ENCODE results near the gene TTC9. TPM values are rescaled to one million over a fixed set of nuclear protein-coding genes. Genes with fewer than 3 reads are reported as not detected.

TTC9 gene
- total and polyA plus RNA-seq, 7 experiments from 2014 or later: 10.1 to 35.5 (median 14.0) TPM

DNA sequence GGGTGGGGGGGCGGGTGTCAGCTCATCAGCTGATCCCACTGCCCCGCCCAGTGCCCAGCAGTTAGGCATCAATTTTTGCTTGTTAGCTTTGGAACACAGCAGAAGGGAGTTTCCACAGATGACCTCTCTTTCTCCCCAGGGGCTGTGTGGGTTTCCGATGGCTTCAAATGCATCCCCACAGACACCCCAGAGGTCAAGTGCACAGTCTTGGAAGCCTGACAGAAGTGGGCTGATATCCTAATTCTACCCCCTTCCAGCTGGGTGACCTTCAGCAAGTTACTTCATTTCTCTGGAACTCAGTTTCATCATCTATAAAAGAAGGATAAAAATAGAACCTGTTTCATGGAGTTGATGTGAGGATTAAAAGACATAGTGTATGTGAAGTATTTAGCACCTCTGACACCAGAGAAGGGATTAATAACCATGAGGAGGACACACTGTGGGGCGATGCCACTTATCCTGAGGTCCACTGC, 22.0 kb downstream of the TTC9 start:
- H3K4me1 Mint-ChIP-seq: peaks cover 63 to 96% (median 85%) of the 10 kb centered on the region in 7 donors
- no peak overlapping the region for H3K4me3 ChIP-seq (ENCODE audit: low read length)
- H3K36me3 ChIP-seq (ENCODE audit: control insufficient read depth in 2 of 3, insufficient read depth in 3 of 3, low read length in 3 of 3): peaks cover 0 to 15% (median 5%) of the 10 kb centered on the region in 3 experiments
- H3K4me1 ChIP-seq (ENCODE audit: control insufficient read depth in 2 of 2, insufficient read depth in 2 of 2, low read length in 2 of 2): peaks cover 34 to 83% of the 10 kb centered on the region in 2 donors
- intact Hi-C loops (cut with micrococcal nuclease): no loop called here
- no peaks in the 10 kb centered on the region for H3K27me3 Mint-ChIP-seq
- peak overlapping the region in 1 of 10 donors; percentile 64 for H3K4me3 Mint-ChIP-seq
- DNase-seq (no peak), ATAC-seq (no peak)
- POLR2A ChIA-PET: interaction anchor here (1.2 to 13.4 kb wide), 3 partner anchors 9 to 19 kb away, joined by 4 to 313 read pairs (median 11); partner anchors contain the start of gene TTC9
- H3K27ac Mint-ChIP-seq: peak overlapping the region in 7 of 9 donors; percentile 38 to 96 (median 84)
- no peak overlapping the region for H3K27ac ChIP-seq (ENCODE audit: low read depth, low read length)
- no peaks in the 10 kb centered on the region for H3K9me3 ChIP-seq (ENCODE audit: control insufficient read depth in 2 of 3, low read length in 3 of 3)
- peaks cover 0 to 1% (median 0%) of the 10 kb centered on the region in 11 donors for H3K9me3 Mint-ChIP-seq
- peaks cover 0 to 33% (median 30%) of the 10 kb centered on the region in 5 donors for H3K36me3 Mint-ChIP-seq
- no peaks in the 10 kb centered on the region for H3K27me3 ChIP-seq (ENCODE audit: control insufficient read depth in 2 of 2, insufficient read depth in 2 of 2, low read length in 2 of 2)
- CTCF ChIA-PET: interaction anchor here (0.5 to 1.1 kb wide), 3 partner anchors 17 to 41 kb away, joined by 3 to 5 read pairs (median 3); no protein-coding TSS in a partner anchor

- ChIA-PET CTCF (interaction anchor here (0.6 to 1.0 kb wide), 2 partner anchors 34 to 289 kb away, joined by 3 read pairs; no protein-coding TSS in a partner anchor), POLR2A (interaction anchor here (1.4 to 1.8 kb wide), 2 partner anchors 10 to 12 kb away, joined by 4 to 5 read pairs; no protein-coding TSS in a partner anchor)
- Mint-ChIP-seq H3K4me1 (peaks cover 57 to 88% (median 73%) of the 10 kb centered on the region in 7 donors), H3K4me3 (peak overlapping the region in 8 of 10 donors; percentile 18 to 77 (median 62)), H3K36me3 (peaks cover 0 to 33% (median 30%) of the 10 kb centered on the region in 5 donors), H3K9me3 (no peaks in the 10 kb centered on the region), H3K27me3 (no peaks in the 10 kb centered on the region), H3K27ac (peak overlapping the region; percentile 73 to 96 (median 87))
- DNase-seq (no peak), ATAC-seq (no peak)
- H3K36me3 ChIP-seq (ENCODE audit: control insufficient read depth in 2 of 3, insufficient read depth in 3 of 3, low read length in 3 of 3): peaks cover 3 to 22% (median 5%) of the 10 kb centered on the region in 3 experiments
- no peak overlapping the region for H3K4me3 ChIP-seq (ENCODE audit: low read length)
- H3K4me1 ChIP-seq (ENCODE audit: control insufficient read depth in 2 of 2, insufficient read depth in 2 of 2, low read length in 2 of 2): peaks cover 23 to 74% of the 10 kb centered on the region in 2 donors
- peak overlapping the region; percentile 62 for H3K27ac ChIP-seq (ENCODE audit: low read depth, low read length)
- H3K27me3 ChIP-seq (ENCODE audit: control insufficient read depth in 2 of 2, insufficient read depth in 2 of 2, low read length in 2 of 2): no peaks in the 10 kb centered on the region
- H3K9me3 ChIP-seq (ENCODE audit: control insufficient read depth in 2 of 3, low read length in 3 of 3): no peaks in the 10 kb centered on the region
- intact Hi-C loops (cut with micrococcal nuclease): no loop called here
Observed at GRCh38 chr14:70664698-70665447, 23.2 kb downstream of the TTC9 start.

DNA sequence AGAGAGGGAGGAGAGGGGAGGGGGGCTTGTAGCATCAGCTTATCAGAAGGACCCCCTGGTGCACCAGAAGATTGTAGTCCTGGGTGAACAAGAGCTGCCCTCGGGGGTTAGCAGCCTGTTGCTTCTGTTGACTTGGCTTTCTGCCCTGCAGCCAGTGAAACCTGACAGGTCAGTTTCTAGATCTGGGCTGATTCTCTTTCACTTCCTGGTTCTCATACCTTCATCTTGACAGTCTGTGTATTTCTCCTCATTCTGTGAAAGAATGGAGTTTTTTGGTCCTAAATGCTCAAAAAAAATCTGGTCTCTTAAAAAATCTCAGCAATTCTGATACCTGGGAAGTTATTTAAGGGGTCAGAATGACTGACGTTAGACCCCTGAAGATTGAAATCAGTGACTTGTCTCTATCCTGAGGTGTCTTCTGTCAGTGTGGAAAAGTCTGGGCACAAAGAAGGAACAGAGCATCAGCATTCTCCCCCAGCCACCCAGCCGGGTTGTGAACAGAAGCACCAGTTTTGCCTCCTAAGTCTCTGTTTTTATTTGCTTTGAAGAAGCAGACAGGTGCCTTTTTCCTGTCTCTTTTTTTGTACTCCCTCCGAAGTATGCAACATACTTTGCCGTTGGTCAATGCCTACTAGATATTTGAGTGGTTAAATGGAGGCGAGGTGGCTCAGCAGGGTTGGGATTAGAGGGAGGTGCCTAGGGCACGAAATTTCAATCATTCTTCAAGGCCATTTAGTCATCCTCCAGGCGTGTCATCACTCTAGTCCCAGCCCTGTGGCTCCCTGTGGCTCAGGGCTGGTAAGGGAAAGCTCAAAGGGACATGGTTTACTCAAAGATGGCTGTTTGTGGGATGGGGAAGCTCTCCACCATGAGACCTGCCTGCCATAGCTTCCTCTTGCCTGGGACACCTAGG, 24.0 kb downstream of the TTC9 start:
- no peaks in the 10 kb centered on the region for H3K27me3 Mint-ChIP-seq
- no peaks in the 10 kb centered on the region for H3K27me3 ChIP-seq (ENCODE audit: control insufficient read depth in 2 of 2, insufficient read depth in 2 of 2, low read length in 2 of 2)
- no peaks in the 10 kb centered on the region for H3K9me3 ChIP-seq (ENCODE audit: control insufficient read depth in 2 of 3, low read length in 3 of 3)
- H3K4me1 Mint-ChIP-seq: peaks cover 50 to 80% (median 65%) of the 10 kb centered on the region in 7 donors
- H3K36me3 Mint-ChIP-seq: peaks cover 0 to 33% (median 30%) of the 10 kb centered on the region in 5 donors
- H3K9me3 Mint-ChIP-seq: no peaks in the 10 kb centered on the region
- ATAC-seq (no peak), DNase-seq (no peak)
- peaks cover 16 to 66% of the 10 kb centered on the region in 2 donors for H3K4me1 ChIP-seq (ENCODE audit: control insufficient read depth in 2 of 2, insufficient read depth in 2 of 2, low read length in 2 of 2)
- H3K27ac ChIP-seq (ENCODE audit: low read depth, low read length): peak overlapping the region; percentile 62
- peak overlapping the region; percentile 65 to 96 (median 90) for H3K27ac Mint-ChIP-seq
- CTCF ChIA-PET: interaction anchor here (0.6 to 1.1 kb wide), 4 partner anchors 25 to 288 kb away, joined by 3 to 5 read pairs (median 3); no protein-coding TSS in a partner anchor
- H3K4me3 Mint-ChIP-seq: peak overlapping the region; percentile 28 to 77 (median 66)
- H3K36me3 ChIP-seq (ENCODE audit: control insufficient read depth in 2 of 3, insufficient read depth in 3 of 3, low read length in 3 of 3): peaks cover 5 to 30% (median 8%) of the 10 kb centered on the region in 3 experiments
- no peak overlapping the region for H3K4me3 ChIP-seq (ENCODE audit: low read length)
- intact Hi-C loops (cut with micrococcal nuclease): no loop called here
- POLR2A ChIA-PET: interaction anchor here (0.7 to 1.8 kb wide), 3 partner anchors 10 to 19 kb away, joined by 4 to 5 read pairs (median 5); no protein-coding TSS in a partner anchor

DNA sequence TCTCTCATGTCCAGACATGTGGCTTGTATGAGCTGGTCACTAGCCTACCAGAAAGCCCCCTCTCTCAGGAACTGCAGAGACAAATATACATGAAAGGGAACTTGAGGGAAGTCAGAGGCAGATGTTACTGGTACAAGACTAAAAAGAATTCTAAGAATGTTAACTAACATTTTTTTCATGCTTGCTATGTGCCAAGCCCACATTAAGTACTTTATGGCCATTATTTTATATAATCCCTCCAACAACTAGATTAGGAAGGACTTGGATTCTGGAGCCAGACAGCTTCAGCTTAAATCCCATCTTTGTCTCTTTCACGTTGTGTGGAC, 24.6 kb downstream of the TTC9 start:
- Mint-ChIP-seq H3K4me3 (peak overlapping the region in 8 of 10 donors; percentile 61 to 77 (median 69)), H3K9me3 (no peaks in the 10 kb centered on the region), H3K27ac (peak overlapping the region in 8 of 9 donors; percentile 84 to 96 (median 90)), H3K27me3 (no peaks in the 10 kb centered on the region), H3K36me3 (peaks cover 2 to 35% (median 33%) of the 10 kb centered on the region in 5 donors), H3K4me1 (peaks cover 44 to 74% (median 59%) of the 10 kb centered on the region in 7 donors)
- Histone ChIP-seq H3K27me3 (ENCODE audit: control insufficient read depth in 2 of 2, insufficient read depth in 2 of 2, low read length in 2 of 2) (no peaks in the 10 kb centered on the region), H3K27ac (ENCODE audit: low read depth, low read length) (peak overlapping the region; percentile 62), H3K4me1 (ENCODE audit: control insufficient read depth in 2 of 2, insufficient read depth in 2 of 2, low read length in 2 of 2) (peaks cover 11 to 59% of the 10 kb centered on the region in 2 donors), H3K4me3 (ENCODE audit: low read length) (no peak overlapping the region), H3K36me3 (ENCODE audit: control insufficient read depth in 2 of 3, insufficient read depth in 3 of 3, low read length in 3 of 3) (peaks cover 5 to 37% (median 8%) of the 10 kb centered on the region in 3 experiments), H3K9me3 (ENCODE audit: control insufficient read depth in 2 of 3, low read length in 3 of 3) (no peaks in the 10 kb centered on the region)
- DNase-seq (no peak), ATAC-seq (no peak)
- intact Hi-C loops (cut with micrococcal nuclease): no loop called here
- ChIA-PET POLR2A (interaction anchor here (0.7 to 1.8 kb wide), 3 partner anchors 11 to 20 kb away, joined by 4 to 5 read pairs (median 5); no protein-coding TSS in a partner anchor), CTCF (interaction anchor here (1.0 to 1.1 kb wide), 2 partner anchors 25 to 47 kb away, joined by 3 to 5 read pairs; no protein-coding TSS in a partner anchor)

GRCh38 chr14:70670992-70671651, 29.4 kb downstream of the TTC9 start:
- intact Hi-C loops (cut with micrococcal nuclease): no loop called here
- Histone ChIP-seq H3K9me3 (ENCODE audit: control insufficient read depth in 2 of 3, low read length in 3 of 3) (no peaks in the 10 kb centered on the region), H3K27me3 (ENCODE audit: control insufficient read depth in 2 of 2, insufficient read depth in 2 of 2, low read length in 2 of 2) (no peaks in the 10 kb centered on the region), H3K27ac (ENCODE audit: low read depth, low read length) (no peak overlapping the region), H3K4me3 (ENCODE audit: low read length) (no peak overlapping the region), H3K4me1 (ENCODE audit: control insufficient read depth in 2 of 2, insufficient read depth in 2 of 2, low read length in 2 of 2) (peaks cover 0 to 15% of the 10 kb centered on the region in 2 donors), H3K36me3 (ENCODE audit: control insufficient read depth in 2 of 3, insufficient read depth in 3 of 3, low read length in 3 of 3) (peaks cover 0 to 69% (median 8%) of the 10 kb centered on the region in 3 experiments)
- POLR2A ChIA-PET: interaction anchor here (1.7 kb wide), 1 partner anchor 9 kb away, joined by 6 read pairs; no protein-coding TSS in a partner anchor
- Mint-ChIP-seq H3K27ac (peak overlapping the region in 1 of 9 donors; percentile 52), H3K27me3 (no peaks in the 10 kb centered on the region), H3K9me3 (no peaks in the 10 kb centered on the region), H3K4me3 (no peak overlapping the region), H3K36me3 (peaks cover 15 to 58% (median 31%) of the 10 kb centered on the region in 5 donors), H3K4me1 (peaks cover 7 to 36% (median 28%) of the 10 kb centered on the region in 7 donors)
- CTCF ChIA-PET: no interaction called here
- ATAC-seq (no peak), DNase-seq (no peak)

Measured in naive thymus-derived CD4-positive, alpha-beta T cell (primary cell).